Measurements from ENCODE around the gene SDE2. TPM values are rescaled to one million over a fixed set of nuclear protein-coding genes. Genes with fewer than 3 reads are reported as not detected.

Gene SDE2
- total RNA-seq, 6 experiments from 2014 or later = 16.1 to 18.1 (median 16.5) TPM

DNA sequence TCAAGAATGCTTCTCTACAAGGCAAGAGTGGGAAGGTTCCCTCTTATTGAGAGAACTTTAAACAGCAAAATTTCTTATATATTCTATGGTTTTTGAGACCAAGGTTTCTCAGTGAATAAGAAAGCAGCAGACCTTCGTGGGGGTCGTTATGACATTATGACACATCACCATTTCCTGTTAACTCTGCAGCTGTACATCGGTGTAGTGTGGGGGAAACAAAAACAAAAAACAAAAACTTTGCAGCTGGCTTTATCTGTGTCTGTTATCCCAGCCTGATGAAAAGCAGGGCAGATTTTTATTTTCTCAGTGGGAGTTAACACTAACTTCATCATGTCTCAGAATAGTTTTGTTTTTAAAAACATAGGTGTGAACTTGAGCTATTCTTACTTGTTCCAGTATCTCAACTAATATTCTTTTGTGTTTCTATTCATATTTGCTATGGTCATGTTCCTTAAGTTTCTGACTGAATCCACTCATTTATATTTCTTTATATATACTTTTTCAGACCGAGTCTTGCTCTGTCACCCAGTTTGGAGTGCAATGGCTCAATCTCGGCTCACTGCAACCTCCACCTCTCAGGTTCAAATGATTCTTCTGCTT, 2.1 kb downstream of the SDE2 start:
- Mint-ChIP-seq H3K9me3 (no peaks in the 10 kb centered on the region), H3K36me3 (ENCODE audit: low read depth) (peaks cover 26% of the 10 kb centered on the region), H3K27ac (peak overlapping the region; percentile 12), H3K4me3 (peak overlapping the region; percentile 97), H3K27me3 (ENCODE audit: insufficient read depth) (peaks cover 2% of the 10 kb centered on the region; the same call in 1 of the 2 replicates), H3K4me1 (ENCODE audit: low read depth) (peaks cover 36% of the 10 kb centered on the region)
- TF ChIP-seq, protein P1, sequence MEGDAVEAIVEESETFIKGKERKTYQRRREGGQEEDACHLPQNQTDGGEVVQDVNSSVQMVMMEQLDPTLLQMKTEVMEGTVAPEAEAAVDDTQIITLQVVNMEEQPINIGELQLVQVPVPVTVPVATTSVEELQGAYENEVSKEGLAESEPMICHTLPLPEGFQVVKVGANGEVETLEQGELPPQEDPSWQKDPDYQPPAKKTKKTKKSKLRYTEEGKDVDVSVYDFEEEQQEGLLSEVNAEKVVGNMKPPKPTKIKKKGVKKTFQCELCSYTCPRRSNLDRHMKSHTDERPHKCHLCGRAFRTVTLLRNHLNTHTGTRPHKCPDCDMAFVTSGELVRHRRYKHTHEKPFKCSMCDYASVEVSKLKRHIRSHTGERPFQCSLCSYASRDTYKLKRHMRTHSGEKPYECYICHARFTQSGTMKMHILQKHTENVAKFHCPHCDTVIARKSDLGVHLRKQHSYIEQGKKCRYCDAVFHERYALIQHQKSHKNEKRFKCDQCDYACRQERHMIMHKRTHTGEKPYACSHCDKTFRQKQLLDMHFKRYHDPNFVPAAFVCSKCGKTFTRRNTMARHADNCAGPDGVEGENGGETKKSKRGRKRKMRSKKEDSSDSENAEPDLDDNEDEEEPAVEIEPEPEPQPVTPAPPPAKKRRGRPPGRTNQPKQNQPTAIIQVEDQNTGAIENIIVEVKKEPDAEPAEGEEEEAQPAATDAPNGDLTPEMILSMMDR (IDR thresholded peaks at IDR 0.05) = no peak
- no peak for DNase-seq

GRCh38 chr1:225995919-225996864, 3.0 kb downstream of the SDE2 start:
- TF ChIP-seq, protein P1 (IDR thresholded peaks at IDR 0.05) = no peak
- no peak for DNase-seq
- H3K4me3 Mint-ChIP-seq = peak overlapping the region; percentile 97
- peaks cover 31% of the 10 kb centered on the region for H3K36me3 Mint-ChIP-seq (ENCODE audit: low read depth)
- H3K9me3 Mint-ChIP-seq = no peaks in the 10 kb centered on the region
- H3K27ac Mint-ChIP-seq = peak overlapping the region; percentile 12
- H3K4me1 Mint-ChIP-seq (ENCODE audit: low read depth) = peaks cover 31% of the 10 kb centered on the region
- H3K27me3 Mint-ChIP-seq (ENCODE audit: insufficient read depth) = peaks cover 2% of the 10 kb centered on the region; the same call in 1 of the 2 replicates

GRCh38 chr1:225990705-225991464, 8.3 kb downstream of the SDE2 start:
- Mint-ChIP-seq H3K36me3 (ENCODE audit: low read depth) (peaks cover 18% of the 10 kb centered on the region; the same call in 1 of the 2 replicates), H3K4me1 (ENCODE audit: low read depth) (peaks cover 6% of the 10 kb centered on the region), H3K9me3 (no peaks in the 10 kb centered on the region), H3K4me3 (no peak overlapping the region), H3K27me3 (ENCODE audit: insufficient read depth) (no peaks in the 10 kb centered on the region), H3K27ac (no peak overlapping the region)
- no peak for DNase-seq
- TF ChIP-seq, protein P1 (IDR thresholded peaks at IDR 0.05) = no peak

- H3K27ac Mint-ChIP-seq = no peak overlapping the region
- peaks cover 30% of the 10 kb centered on the region for H3K36me3 Mint-ChIP-seq (ENCODE audit: low read depth)
- H3K9me3 Mint-ChIP-seq = no peaks in the 10 kb centered on the region
- TF ChIP-seq, protein P1 (IDR thresholded peaks at IDR 0.05) = peak; percentile 90
- DNase-seq = peak; percentile 45
- H3K27me3 Mint-ChIP-seq (ENCODE audit: insufficient read depth) = no peaks in the 10 kb centered on the region
- no peaks in the 10 kb centered on the region for H3K4me1 Mint-ChIP-seq (ENCODE audit: low read depth)
- H3K4me3 Mint-ChIP-seq = no peak overlapping the region
Measured at GRCh38 chr1:225987491-225988316, 11.4 kb downstream of the SDE2 start.

GRCh38 chr1:225981714-225982113, 17.4 kb downstream of the SDE2 start:
- Mint-ChIP-seq H3K4me3 (no peak overlapping the region), H3K4me1 (ENCODE audit: low read depth) (no peaks in the 10 kb centered on the region), H3K36me3 (ENCODE audit: low read depth) (peaks cover 41% of the 10 kb centered on the region), H3K27ac (no peak overlapping the region), H3K27me3 (ENCODE audit: insufficient read depth) (no peaks in the 10 kb centered on the region), H3K9me3 (peaks cover 8% of the 10 kb centered on the region)
- TF ChIP-seq, protein P1 (IDR thresholded peaks at IDR 0.05) = no peak
- no peak for DNase-seq
